NCI-H2107 treated with DMSO at 0.1 percent for 48 hours (cell line): ENCODE measurements around the gene ORC6.

Experiments used
- DNase-seq: peaks from one replicate; lab custom pipeline; 2025; ENCODE audit not compliant: unreplicated experiment; lab: John Stamatoyannopoulos, UW

ORC6 gene

GRCh38 chr16:46700048-46700447 lies 10.6 kb downstream of the ORC6 start:
- no peak for DNase-seq

- DNase-seq = no peak
Observed at GRCh38 chr16:46701615-46702014, 12.2 kb downstream of the ORC6 start.

GRCh38 chr16:46702030-46702429 lies 12.6 kb downstream of the ORC6 start:
- DNase-seq = no peak

- no peak for DNase-seq
Observed at GRCh38 chr16:46706642-46707041, 17.2 kb downstream of the ORC6 start.

GRCh38 chr16:46709469-46710005 lies 20.1 kb downstream of the ORC6 start:
- no peak for DNase-seq

- no peak for DNase-seq
Observed at GRCh38 chr16:46711106-46712058, 21.9 kb downstream of the ORC6 start.

GRCh38 chr16:46712911-46713310 lies 23.5 kb downstream of the ORC6 start:
- no peak for DNase-seq

GRCh38 chr16:46713634-46714033 lies 24.2 kb downstream of the ORC6 start:
- DNase-seq = peak; percentile 70

- no peak for DNase-seq
Observed at GRCh38 chr16:46714797-46715591, 25.5 kb downstream of the ORC6 start.

- DNase-seq = no peak
Observed at GRCh38 chr16:46715769-46716305, 26.4 kb downstream of the ORC6 start.

- DNase-seq = no peak
Observed at GRCh38 chr16:46717692-46718091, 28.2 kb downstream of the ORC6 start.

GRCh38 chr16:46718214-46718613 lies 28.8 kb downstream of the ORC6 start:
- no peak for DNase-seq

- DNase-seq = no peak
Observed at GRCh38 chr16:46719528-46719927, 30.1 kb downstream of the ORC6 start.

- no peak for DNase-seq
Observed at GRCh38 chr16:46720619-46721018, 31.2 kb downstream of the ORC6 start.

- DNase-seq = no peak
Observed at GRCh38 chr16:46721885-46722284, 32.4 kb downstream of the ORC6 start.

- DNase-seq = no peak
Observed at GRCh38 chr16:46727184-46727583, 37.7 kb downstream of the ORC6 start.

- DNase-seq = no peak
Observed at GRCh38 chr16:46727630-46728029, 38.2 kb downstream of the ORC6 start.

GRCh38 chr16:46728806-46729205 lies 39.3 kb downstream of the ORC6 start:
- DNase-seq = no peak

- no peak for DNase-seq
Observed at GRCh38 chr16:46729326-46729995, 40.0 kb downstream of the ORC6 start.

- no peak for DNase-seq
Observed at GRCh38 chr16:46730126-46730525, 40.7 kb downstream of the ORC6 start.
